NCI-H1694 (cell line): ENCODE results near the gene ACSF3.
"Not testable (repeated sequence)": the region's sequence is repeated elsewhere in the genome, so short reads cannot be mapped to it uniquely, and the experiment has no call there.

Experiments used
- DNase-seq: peaks from one replicate; lab custom pipeline; 2025; lab: John Stamatoyannopoulos, UW

The ACSF3 gene

DNA sequence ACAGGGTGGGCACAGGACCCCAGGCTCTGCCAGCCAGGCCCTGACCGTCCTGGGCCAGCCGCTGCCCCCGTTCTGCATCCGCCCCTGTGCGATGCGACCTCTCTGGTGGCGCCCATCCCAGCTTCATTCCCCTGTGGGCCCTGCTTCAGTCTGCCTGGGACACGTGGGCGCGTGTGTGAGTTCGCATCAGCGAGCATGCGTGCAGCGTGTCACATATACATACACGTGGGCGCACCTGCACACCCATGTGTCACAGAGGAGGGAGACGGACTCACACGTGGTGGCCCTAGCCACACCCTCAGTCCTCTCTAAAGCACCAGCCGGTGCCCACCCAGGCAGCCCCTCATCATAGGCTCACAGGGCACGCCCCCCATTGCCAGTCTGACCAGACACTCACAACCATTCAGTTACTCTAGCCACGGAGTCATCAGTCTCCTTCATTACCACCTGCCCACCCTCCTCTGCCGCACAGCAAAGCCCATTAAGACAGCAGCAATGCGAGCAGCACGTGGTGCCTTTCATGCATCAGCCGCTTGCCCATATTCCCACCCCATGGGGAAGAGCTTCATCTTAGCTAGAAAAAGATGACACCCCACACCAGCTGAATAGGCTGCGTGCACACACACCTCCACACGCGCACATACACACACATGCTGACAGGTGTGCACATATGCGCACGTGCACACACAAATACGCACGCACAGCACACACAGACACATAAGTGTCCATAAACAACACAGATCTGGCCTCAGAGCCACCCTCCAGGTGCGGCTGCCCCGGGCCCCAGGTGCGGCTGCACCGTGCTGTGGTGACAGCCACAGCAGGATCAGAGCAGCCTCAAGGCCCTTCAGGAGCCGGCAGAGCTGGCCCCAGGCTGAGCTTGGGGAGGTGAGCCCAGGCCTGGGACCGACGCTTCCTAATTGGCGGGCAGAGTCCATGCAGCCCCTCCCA, 68.4 kb downstream of the ACSF3 start:
- DNase-seq = no peak

GRCh38 chr16:89163297-89163696, 69.6 kb downstream of the ACSF3 start:
- no peak for DNase-seq

DNA sequence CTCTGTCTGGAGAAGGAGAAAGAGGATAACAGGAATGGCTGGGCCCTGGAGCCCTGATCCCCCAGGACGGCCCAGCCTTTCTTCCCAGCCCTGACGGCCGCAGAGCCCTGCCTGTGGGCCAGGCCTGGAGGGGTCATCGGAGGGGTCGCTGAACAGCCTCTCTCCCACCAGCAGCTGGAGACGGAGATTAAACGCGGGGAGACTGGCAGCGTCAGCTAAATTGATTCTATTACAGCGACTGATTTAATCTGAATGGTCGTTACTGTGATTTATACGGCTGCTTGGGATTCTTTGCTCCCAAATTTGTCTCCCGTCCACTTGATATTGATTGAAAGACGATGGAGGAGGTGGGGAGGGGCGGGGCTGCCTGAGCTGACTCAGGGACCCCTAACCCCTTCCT, 70.8 kb downstream of the ACSF3 start:
- DNase-seq = no peak

DNA sequence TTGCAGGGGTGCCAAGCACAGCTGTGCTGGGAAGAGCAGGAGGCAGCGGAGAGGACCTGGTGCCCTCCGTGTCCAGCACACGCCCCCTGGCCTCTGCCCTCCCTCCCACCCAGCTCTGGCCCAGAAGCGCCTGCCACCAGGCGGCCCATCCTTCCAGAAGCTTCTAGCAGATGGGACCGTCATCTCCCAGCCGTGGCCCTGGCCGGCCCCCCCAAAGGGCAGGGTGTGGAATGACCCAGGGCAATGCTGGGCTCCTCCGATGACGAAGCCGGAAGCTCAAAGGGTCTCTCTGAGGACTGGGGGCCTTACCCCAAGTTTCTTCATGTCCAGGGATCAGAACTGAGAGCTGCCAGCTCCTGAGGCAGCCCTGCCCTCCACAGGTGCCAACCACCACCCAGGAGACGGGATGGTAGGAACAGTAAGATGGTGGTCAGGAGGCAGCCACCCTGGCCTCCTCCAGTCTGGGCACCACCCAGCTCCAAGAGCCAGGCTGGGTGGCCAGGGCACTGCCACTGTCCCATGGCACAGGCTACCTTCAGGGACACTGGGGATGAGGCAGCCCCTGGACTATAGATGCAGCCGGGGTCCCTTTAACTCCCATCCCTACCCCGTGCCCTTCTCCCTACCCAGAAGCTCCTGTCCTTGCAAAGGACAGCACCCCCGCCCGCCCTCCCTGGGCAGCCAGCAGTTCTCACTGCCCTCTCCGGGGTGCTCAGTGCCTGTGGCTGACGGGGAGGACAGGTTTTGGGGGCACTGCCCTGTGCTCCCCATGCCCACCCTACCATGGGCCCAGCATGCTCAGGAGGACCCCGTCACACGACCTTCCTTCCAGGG, 71.4 kb downstream of the ACSF3 start:
- no peak for DNase-seq

- not testable (repeated sequence) for DNase-seq
These were observed 72.0 kb downstream of the ACSF3 start for GRCh38 chr16:89165681-89165979.

- DNase-seq = no peak
These were observed 73.2 kb downstream of the ACSF3 start for GRCh38 chr16:89166696-89167424.

DNA sequence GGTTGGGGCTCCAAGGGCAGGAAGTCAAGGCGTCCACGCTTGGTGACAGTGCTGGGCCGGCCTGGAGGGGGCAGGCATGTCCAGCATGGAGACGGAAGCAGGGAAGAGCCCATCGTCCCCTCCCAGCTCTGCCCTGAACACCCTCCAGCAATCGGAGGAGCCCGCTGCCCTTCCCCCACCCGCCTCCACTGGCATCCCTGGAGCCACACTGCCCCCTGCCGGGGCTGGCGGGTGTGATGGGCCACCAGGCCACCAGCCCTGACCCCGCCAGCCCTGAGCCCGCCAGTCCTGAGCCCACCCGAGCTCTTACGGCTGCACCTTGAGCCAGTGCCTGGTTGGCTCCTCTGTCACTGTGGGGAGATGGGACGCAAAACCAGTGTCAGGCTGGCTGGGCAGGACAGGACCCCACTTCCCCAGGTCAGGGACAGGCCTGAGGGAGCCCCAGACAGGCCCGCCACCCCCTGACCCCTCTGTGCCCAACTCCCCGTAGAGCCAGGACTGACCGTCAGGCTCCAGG, 73.8 kb downstream of the ACSF3 start:
- DNase-seq = peak; percentile 58

- DNase-seq = no peak
These were observed 74.9 kb downstream of the ACSF3 start for GRCh38 chr16:89168381-89169189.

DNA sequence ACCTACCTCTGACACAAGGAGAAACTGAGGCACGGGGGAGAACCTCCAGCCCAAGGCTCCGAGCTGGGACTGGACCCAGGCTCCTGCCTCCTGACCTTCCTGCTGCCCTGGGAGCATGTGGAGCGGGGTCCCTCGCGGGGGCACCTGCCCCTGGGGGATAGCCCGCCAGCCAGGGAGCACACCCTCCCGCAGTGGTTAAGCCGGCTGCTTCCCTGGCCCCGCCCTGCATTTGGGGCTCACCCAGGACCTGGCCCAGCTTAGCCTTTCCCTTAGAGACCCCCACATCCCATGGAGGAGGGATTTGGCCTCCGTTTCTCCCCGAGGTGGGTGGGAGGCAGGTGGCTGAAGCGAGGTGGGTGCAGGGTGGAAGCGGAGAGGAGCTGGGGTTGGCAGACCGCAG, 76.1 kb downstream of the ACSF3 start:
- no peak for DNase-seq

DNA sequence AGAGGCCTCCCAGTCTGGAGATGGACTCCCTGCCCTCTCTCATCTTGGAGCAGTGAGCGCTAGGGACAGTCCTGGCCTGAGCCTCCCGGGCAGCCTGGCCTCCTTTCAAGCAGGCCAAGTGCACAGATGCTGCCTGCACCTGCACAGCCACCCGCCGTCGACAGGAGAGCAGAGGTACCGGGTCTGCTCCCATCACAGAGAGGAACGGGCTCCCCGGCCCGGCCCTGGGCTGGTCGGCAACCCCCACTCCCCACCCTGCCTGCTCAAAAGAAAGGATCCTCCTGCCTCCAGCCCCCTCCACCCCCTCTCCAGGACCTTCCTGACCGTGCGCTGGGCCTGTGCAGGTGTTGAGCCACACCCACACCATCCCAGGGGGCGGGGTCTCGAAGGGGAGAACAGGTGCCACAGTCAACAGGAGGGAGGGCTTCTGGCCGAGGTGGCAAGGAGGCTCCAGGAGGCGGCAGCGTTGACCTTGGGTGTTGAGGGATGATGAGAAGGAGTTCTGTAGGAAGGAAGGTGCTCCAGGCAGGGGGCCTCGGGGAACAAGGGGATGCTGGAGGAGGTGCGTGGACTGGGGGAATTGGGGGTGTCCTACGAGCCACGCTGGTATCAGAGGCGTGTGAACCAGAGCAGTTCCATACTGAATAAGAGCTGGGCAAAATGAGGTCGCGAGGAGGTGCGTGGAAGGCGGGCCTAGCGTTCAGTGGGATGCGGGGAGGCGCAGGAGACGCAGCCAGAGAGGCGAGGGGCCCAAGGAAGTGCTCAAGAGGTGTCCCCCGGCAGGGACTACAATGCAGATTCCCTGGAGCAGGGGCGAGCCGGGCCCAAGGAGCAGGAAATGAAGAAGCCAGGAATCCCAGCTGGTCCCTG, 76.9 kb downstream of the ACSF3 start:
- DNase-seq = no peak

- peak; percentile 74 for DNase-seq
These were observed 77.8 kb downstream of the ACSF3 start, which contains the start of gene CDH15 for GRCh38 chr16:89171216-89172170. TSS of gene CDH15 (plus strand) at chr16:89171748. CDS start at chr16:89171832, 84 bp downstream.

GRCh38 chr16:89172171-89172527, 78.5 kb downstream of the ACSF3 start:
- no peak for DNase-seq

- DNase-seq = no peak
These were observed 79.0 kb downstream of the ACSF3 start for GRCh38 chr16:89172528-89173173.

DNA sequence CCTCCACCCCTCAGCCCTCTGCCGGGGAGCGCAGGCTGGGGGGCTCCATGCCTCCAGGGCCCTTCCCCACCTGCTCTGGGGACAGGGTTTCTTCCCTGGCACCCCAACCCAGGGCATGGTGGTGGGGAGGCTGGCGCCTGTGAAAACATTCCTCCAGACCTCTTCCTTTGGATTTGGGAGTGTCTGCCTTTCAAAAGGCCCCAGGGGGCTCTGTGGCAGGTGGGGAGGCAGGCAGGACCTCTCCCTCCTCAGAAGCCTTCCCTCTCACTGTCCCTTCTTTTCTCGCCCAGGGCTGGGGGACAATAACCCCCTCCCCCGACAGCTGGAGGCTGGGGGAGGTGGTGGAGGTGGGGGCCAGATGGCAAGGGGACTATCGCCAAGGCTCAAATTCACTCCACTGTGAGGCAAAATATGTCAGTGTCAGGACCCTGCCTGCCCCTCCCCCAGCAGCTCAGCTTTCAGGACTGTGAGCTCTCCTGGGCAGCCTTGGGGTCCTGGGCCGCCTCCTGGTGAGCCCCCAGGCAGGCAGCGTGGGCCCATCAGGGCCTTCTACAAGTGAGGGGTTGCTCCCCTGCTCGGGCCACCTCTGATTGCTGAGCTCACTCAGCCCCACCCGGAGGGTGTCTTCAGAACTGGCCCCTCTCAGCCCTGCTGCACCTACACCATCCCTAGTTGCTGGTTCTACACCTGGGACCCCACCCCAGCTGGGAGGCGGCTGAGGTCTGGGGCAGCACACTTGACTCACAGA, 79.7 kb downstream of the ACSF3 start:
- DNase-seq = no peak

GRCh38 chr16:89174055-89174827, 80.6 kb downstream of the ACSF3 start:
- DNase-seq = no peak

GRCh38 chr16:89174877-89175276, 81.2 kb downstream of the ACSF3 start:
- DNase-seq = no peak
